Measurements from ENCODE around the gene SNIP1.
"Not testable (repeated sequence)": the region's sequence is repeated elsewhere in the genome, so short reads cannot be mapped to it uniquely, and the experiment has no call there.

The SNIP1 gene

DNA sequence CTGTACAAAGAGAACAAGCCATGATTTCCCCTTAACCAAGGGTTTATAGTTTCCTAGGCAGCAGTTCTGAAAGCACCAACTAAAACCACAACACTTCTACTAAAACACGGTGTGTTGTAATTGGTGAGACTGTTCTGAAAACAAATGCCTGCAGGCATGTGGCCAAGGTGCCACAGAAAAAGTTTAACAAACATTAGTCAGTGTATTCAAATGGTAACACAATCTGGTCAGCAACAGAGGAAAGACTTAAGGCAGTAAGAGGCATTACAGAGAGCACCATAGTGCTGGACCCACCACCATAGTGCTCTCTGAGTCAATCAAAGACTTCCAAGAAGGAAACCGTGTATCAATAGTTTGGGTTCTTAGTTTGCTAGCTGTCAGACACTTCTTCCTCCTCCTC lies 16.7 kb downstream of the SNIP1 start:
- Histone ChIP-seq H4K20me1 (peaks cover 32% of the 10 kb centered on the region; the same call in 1 of the 2 replicates), H3K9me3 (no peaks in the 10 kb centered on the region), H3K4me2 (no peak overlapping the region), H3K4me3 (no peak overlapping the region), H3K4me1 (no peaks in the 10 kb centered on the region), H3K36me3 (peaks cover 91% of the 10 kb centered on the region), H3K27me3 (no peaks in the 10 kb centered on the region), H3K27ac (no peak overlapping the region), H3K9ac (no peak overlapping the region)
- TF ChIP-seq Cebpa-rat (IDR thresholded peaks at IDR 0.05): no peak

DNA sequence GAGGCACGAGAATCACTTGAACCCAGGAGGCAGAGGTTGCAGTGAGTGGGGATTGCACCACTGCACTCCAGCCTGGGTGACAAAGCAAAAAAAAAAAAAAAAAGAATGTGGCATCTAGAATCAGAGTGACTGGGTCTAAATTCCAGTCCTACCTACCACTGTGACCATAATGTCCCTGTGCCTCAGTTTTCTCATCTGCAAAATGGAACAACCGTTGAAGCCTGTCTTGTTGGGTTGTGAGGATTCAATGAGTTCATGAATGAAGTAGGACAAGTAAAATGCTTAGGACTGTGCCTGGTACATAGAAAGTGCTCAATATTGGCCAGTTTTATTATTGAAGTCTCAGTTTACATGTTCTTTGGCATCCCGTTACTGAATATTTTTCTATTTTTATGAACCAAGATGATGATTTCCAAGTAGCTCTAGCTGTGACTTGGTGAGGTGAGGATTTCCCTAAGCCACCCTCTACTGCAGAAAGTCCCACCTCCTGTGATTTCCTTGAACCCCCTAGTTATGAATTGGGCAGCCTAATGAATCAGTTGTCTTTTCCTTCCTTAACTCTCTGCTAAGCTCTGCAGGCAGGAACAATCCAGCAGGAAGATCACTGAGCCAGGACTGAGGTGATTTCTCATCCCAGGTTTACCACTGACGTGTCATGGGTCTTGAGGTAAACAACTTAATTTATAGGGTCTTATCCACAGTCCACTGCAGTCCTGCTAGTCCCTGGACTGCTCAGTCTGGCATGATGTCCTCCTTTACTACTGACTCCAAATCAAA lies 20.6 kb downstream of the SNIP1 start:
- Histone ChIP-seq H3K9me3 (no peaks in the 10 kb centered on the region), H3K36me3 (peaks cover 56% of the 10 kb centered on the region), H4K20me1 (peaks cover 20% of the 10 kb centered on the region; the same call in 1 of the 2 replicates), H3K4me3 (no peak overlapping the region), H3K4me2 (no peak overlapping the region), H3K4me1 (no peaks in the 10 kb centered on the region), H3K9ac (no peak overlapping the region), H3K27me3 (no peaks in the 10 kb centered on the region), H3K27ac (no peak overlapping the region)
- TF ChIP-seq Cebpa-rat (IDR thresholded peaks at IDR 0.05): no peak

DNA sequence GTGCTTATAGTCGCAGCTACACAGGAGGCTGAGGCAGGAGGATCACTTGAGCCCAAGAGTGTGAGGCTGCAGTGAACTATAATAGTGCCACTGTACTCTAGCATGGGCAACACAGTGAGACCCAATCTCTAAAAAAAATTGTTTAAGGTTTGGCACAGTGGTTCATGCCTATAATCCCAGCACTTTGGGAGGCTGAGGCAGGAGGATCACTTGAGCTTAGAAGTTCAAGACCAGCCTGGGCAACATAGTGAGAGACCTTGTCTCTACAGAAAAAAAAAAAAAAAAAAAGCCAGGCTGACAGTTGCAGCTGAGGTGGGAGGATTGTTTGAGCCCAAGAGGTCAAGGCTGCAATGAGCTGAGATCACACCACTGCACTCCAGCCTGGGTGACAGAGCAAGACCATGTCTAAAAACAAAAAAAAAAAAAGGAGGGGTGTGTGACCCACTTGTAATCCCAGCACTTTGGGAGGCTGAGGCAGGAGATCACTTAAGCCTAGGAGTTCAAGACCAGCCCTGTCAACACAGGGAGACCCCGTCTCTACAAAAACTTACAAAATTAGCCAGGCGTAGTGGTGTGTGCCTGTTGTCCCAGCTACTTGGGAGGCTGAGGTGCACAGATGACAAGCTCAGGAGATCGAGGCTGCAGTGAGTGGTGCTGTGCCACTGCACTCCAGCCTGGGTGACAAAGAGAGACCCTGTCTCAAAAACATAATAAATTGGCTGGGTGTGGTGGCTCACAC lies 21.5 kb downstream of the SNIP1 start:
- Histone ChIP-seq H4K20me1 (peaks cover 15% of the 10 kb centered on the region; the same call in 1 of the 2 replicates), H3K36me3 (peaks cover 47% of the 10 kb centered on the region)
- H3K4me3 ChIP-seq, H3K9ac ChIP-seq, H3K27me3 ChIP-seq, H3K27ac ChIP-seq, H3K4me2 ChIP-seq, H3K4me1 ChIP-seq, H3K9me3 ChIP-seq: not testable (repeated sequence)

DNA sequence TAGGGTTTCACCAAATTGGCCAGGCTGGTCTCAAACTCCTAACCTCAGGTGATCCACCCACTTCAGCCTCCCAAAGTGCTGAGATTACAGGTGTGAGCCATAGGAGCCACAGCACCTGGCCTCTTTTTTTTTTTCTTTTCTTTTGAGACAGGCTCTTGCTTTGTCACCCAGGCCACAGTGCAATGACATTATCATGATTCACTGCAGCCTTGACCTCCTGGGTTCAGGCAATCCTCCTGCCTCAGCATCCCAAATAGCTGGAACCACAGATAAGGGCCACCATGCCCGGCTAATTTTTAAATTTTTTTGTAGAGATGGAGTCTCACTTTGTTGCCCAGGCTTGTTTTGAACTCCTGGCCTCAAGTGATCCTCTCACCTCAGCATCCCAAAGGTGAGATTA lies 24.2 kb downstream of the SNIP1 start:
- not testable (repeated sequence) for H3K4me3 ChIP-seq, H3K4me2 ChIP-seq, H3K27ac ChIP-seq, H4K20me1 ChIP-seq, H3K9me3 ChIP-seq, H3K9ac ChIP-seq, H3K27me3 ChIP-seq, H3K4me1 ChIP-seq
- H3K36me3 ChIP-seq: peaks cover 23% of the 10 kb centered on the region

DNA sequence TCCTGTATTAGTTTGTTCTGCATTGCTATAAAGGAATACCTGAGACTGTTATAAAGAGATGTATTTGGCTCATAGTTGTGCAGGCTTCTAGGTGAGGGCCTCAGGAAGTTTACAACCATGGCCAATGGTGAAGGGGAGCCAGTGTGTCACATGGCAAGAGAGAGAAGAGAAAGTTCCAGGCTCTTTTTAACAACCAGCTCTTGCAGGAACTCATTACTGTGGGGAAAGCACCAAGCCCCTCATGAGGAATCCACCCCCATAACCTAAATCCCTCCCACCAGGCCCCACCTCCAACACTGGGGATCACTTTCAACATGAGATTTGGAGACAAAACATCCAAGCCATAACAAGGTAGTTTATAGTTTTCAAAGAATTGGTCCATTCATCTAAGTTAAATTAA lies 34.5 kb downstream of the SNIP1 start:
- peak overlapping the region; percentile 82 for H3K27ac ChIP-seq

DNA sequence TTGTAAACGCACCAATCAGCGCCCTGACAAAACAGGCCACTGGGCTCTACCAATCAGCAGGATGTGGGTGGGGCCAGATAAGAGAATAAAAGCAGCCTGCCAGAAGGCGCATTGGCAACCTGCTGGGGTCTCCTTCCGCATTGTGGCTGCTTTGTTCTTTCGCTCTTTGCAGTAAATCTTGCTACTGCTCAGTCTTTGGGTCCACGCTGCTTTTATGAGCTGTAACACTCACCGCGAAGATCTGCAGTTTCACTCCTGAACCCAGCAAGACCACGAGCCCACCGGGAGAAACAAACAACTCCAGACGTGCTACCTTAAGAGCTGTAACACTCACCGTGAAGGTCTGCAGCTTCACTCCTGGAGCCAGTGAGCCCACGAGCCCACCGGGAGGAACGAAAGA lies 35.2 kb downstream of the SNIP1 start:
- Histone ChIP-seq H3K4me3 (peak overlapping the region; percentile 65), H3K4me1 (peaks cover 20% of the 10 kb centered on the region), H3K4me2 (peak overlapping the region; percentile 88), H3K9me3 (peaks cover 41% of the 10 kb centered on the region), H3K9ac (peak overlapping the region; percentile 74), H3K27ac (peak overlapping the region; percentile 82)
- not testable (repeated sequence) for H3K27me3 ChIP-seq, H3K36me3 ChIP-seq, H4K20me1 ChIP-seq

More for the DNA sequence above, 34.5 kb downstream of the SNIP1 start:
- Histone ChIP-seq H3K4me3 (peak overlapping the region; percentile 65), H3K4me2 (peak overlapping the region; percentile 88), H3K9ac (peak overlapping the region; percentile 74), H3K27me3 (no peaks in the 10 kb centered on the region), H3K9me3 (peaks cover 41% of the 10 kb centered on the region), H4K20me1 (no peaks in the 10 kb centered on the region), H3K36me3 (0 out of 2 replicates have a peak, but pooled peaks cover 8% of the 10 kb centered on the region), H3K4me1 (peaks cover 20% of the 10 kb centered on the region)
- no peak for TF ChIP-seq Cebpa-rat (IDR thresholded peaks at IDR 0.05)

DNA sequence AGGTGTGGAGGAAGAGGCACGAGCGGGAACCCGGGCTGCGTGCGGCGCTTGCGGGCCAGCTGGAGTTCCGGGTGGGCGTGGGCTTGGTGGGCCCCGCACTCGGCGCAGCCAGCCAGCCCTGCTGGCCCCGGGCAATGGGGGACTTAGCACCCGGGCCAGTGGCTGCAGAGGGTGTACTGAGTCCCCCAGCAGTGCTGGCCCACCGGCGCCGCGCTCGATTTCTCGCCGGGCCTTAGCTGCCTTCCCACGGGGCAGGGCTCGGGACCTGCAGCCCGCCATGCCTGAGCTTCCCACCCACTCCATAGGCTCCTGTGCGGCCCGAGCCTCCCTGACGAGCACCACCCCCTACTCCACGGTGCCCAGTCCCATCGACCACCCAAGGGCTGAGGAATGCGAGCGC lies 35.9 kb downstream of the SNIP1 start:
- not testable (repeated sequence) for H3K9ac ChIP-seq, H4K20me1 ChIP-seq, H3K4me2 ChIP-seq, H3K4me3 ChIP-seq, H3K27ac ChIP-seq, H3K27me3 ChIP-seq, H3K36me3 ChIP-seq
- Histone ChIP-seq H3K4me1 (peaks cover 26% of the 10 kb centered on the region), H3K9me3 (peaks cover 39% of the 10 kb centered on the region)

DNA sequence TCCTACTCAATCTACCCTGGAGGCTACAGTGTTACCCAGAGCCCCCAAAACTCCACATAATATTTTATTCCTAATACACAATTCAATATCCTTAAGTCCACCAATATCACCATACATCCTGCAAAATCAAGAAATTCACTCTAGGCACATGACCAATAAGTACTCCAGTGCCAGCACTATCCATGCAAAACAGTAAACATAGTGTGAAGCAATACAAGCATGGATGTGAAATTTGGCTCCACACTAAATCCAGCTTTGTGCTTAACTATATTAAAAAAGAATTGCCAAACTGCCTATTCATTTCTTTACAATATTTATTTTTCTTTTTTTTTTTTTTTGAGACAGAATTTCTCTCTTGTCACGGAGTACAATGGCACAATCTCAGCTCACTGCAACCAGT lies 36.5 kb downstream of the SNIP1 start:
- no peaks in the 10 kb centered on the region for H3K27me3 ChIP-seq
- peaks cover 14% of the 10 kb centered on the region for H4K20me1 ChIP-seq
- no peak overlapping the region for H3K4me3 ChIP-seq
- no peak overlapping the region for H3K9ac ChIP-seq
- no peak overlapping the region for H3K27ac ChIP-seq
- TF ChIP-seq Cebpa-rat (IDR thresholded peaks at IDR 0.05): no peak
- H3K4me1 ChIP-seq: peaks cover 32% of the 10 kb centered on the region
- peaks cover 32% of the 10 kb centered on the region for H3K9me3 ChIP-seq
- H3K4me2 ChIP-seq: no peak overlapping the region
- peaks cover 9% of the 10 kb centered on the region for H3K36me3 ChIP-seq

DNA sequence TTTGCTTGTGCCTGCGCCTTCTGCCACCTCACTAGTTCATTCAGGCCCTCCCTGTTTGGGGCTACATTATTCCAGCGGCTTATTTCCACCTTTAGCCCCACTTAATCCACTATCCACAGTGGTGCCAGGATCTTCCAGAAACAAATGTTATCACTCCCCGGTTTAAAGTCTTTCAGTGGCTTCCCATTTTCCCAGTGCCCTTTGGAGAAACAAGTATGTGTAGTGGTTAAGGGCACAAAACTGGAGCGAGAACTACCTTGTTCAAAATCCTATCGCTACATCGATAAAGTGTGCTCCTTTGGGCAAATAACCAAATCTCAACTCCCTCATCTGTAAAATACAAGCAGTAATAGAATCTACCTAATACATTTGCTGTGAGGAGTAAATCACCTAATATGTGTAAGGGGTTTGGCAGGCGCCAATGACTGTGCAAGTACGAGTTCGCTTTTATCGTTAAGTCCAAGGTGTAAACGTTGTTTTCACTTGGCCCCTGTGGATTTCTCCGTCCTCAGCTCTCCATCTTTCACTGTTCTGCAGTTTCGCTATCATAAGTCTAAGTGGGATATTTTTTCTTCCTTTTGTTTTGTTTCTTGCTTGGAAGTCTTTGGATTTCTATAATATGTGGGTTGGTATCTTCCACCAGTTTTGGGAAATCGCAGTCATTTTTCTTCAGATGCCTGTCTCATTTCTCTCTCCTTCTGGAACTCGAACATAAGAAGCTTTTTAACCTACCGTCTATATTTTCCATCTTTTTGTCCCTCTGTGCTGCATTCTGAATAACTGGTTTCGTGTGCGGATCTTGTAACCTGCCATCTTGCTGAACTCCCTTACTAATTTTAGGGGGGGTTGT lies 38.7 kb downstream of the SNIP1 start:
- peak overlapping the region; percentile 96 for H3K4me3 ChIP-seq
- H3K27ac ChIP-seq: peak overlapping the region; percentile 90
- no peaks in the 10 kb centered on the region for H3K27me3 ChIP-seq
- peak overlapping the region; percentile 87 for H3K9ac ChIP-seq
- peaks cover 14% of the 10 kb centered on the region for H3K9me3 ChIP-seq
- peaks cover 42% of the 10 kb centered on the region for H3K4me1 ChIP-seq
- no peak for TF ChIP-seq Cebpa-rat (IDR thresholded peaks at IDR 0.05)
- H3K36me3 ChIP-seq: peaks cover 29% of the 10 kb centered on the region
- H4K20me1 ChIP-seq: peaks cover 30% of the 10 kb centered on the region
- H3K4me2 ChIP-seq: peak overlapping the region; percentile 92
